ENCODE results near the gene WDR7.

The WDR7 gene

GRCh38 chr18:56723706-56724105 is 72.5 kb downstream of the WDR7 start:
- DNase-seq, result no peak

- no peak for DNase-seq
These were observed 75.7 kb downstream of the WDR7 start for GRCh38 chr18:56726906-56727305.

- no peak for DNase-seq
These were observed 76.2 kb downstream of the WDR7 start for GRCh38 chr18:56727399-56727798.

- DNase-seq, result no peak
These were observed 77.6 kb downstream of the WDR7 start for GRCh38 chr18:56728741-56729140.

GRCh38 chr18:56738184-56738583 is 87.0 kb downstream of the WDR7 start:
- DNase-seq, result no peak

GRCh38 chr18:56739731-56740130 is 88.6 kb downstream of the WDR7 start:
- no peak for DNase-seq

- DNase-seq, result no peak
These were observed 89.5 kb downstream of the WDR7 start for GRCh38 chr18:56740645-56741044.

- no peak for DNase-seq
These were observed 90.5 kb downstream of the WDR7 start for GRCh38 chr18:56741685-56742084.

GRCh38 chr18:56743115-56743514 is 92.0 kb downstream of the WDR7 start:
- no peak for DNase-seq

GRCh38 chr18:56747032-56747658 is 96.0 kb downstream of the WDR7 start:
- DNase-seq, result no peak

GRCh38 chr18:56747857-56748256 is 96.7 kb downstream of the WDR7 start:
- DNase-seq, result no peak

GRCh38 chr18:56748698-56749268 is 97.6 kb downstream of the WDR7 start:
- no peak for DNase-seq

- no peak for DNase-seq
These were observed 105.8 kb downstream of the WDR7 start for GRCh38 chr18:56756966-56757365.

GRCh38 chr18:56770097-56770496 is 118.9 kb downstream of the WDR7 start:
- no peak for DNase-seq

GRCh38 chr18:56770873-56771272 is 119.7 kb downstream of the WDR7 start:
- DNase-seq, result no peak

GRCh38 chr18:56775701-56776100 is 124.5 kb downstream of the WDR7 start:
- DNase-seq, result no peak

- no peak for DNase-seq
These were observed 136.2 kb downstream of the WDR7 start for GRCh38 chr18:56787390-56787789.

GRCh38 chr18:56789004-56789888 is 138.1 kb downstream of the WDR7 start:
- DNase-seq, result no peak

- no peak for DNase-seq
These were observed 138.7 kb downstream of the WDR7 start for GRCh38 chr18:56789889-56790180.

GRCh38 chr18:56795381-56795780 is 144.2 kb downstream of the WDR7 start:
- DNase-seq, result no peak

GRCh38 chr18:56799756-56800155 is 148.6 kb downstream of the WDR7 start:
- DNase-seq, result no peak

GRCh38 chr18:56803051-56803450 is 151.9 kb downstream of the WDR7 start:
- DNase-seq, result no peak

- DNase-seq, result no peak
These were observed 153.2 kb downstream of the WDR7 start for GRCh38 chr18:56804395-56804794.

GRCh38 chr18:56807901-56808300 is 156.7 kb downstream of the WDR7 start:
- DNase-seq, result no peak

All from 8988T (cell line).